Suprapubic skin (tissue), 4 donors: Measurements from ENCODE around the gene LDAH. TPM values are rescaled to one million over a fixed set of nuclear protein-coding genes. Genes with fewer than 3 reads are reported as not detected.

Source experiments
- DNase-seq, 2 donors: peaks; one replicate each; pipeline ENCODE4 v3.0.0-alpha.2; 2019; ENCODE audit warnings: low spot score in 2 of 2
- H3K27ac ChIP-seq: fragments of 200-600 bp; sonication (generic); one replicate; pipeline ENCODE4 v1.5.1; 2019
- H3K27me3 ChIP-seq: fragments of 200-600 bp; sonication (generic); one replicate; pipeline ENCODE4 v1.5.1; 2019
- H3K36me3 ChIP-seq: fragments of 200-600 bp; sonication (generic); one replicate; pipeline ENCODE4 v1.5.1; 2019
- H3K4me1 ChIP-seq: fragments of 200-600 bp; sonication (generic); one replicate; pipeline ENCODE4 v1.5.1; 2019
- H3K4me3 ChIP-seq: fragments of 200-600 bp; sonication (generic); one replicate; pipeline ENCODE4 v1.5.1; 2019; ENCODE audit warnings: mild to moderate bottlenecking
- H3K9me3 ChIP-seq: fragments of 200-600 bp; sonication (generic); one replicate; pipeline ENCODE4 v1.5.1; 2019
- CTCF ChIP-seq, 2 donors: fragments of 200-600 bp in 1 of 2; fragments of 450-650 bp in 1 of 2; sonication (generic) in 1 of 2; IDR thresholded peaks; one replicate each; pipeline ENCODE4 v1.5.1; 2016 to 2019; ENCODE audit warnings: antibody characterized with exemption in 2 of 2, mild to moderate bottlenecking in 1 of 2, moderate library complexity in 1 of 2
- EP300 ChIP-seq: sonication (generic); formaldehyde crosslinking; IDR thresholded peaks from one replicate; pipeline ENCODE4 v1.6.1; 2017; ENCODE audit warnings: antibody characterized with exemption
- POLR2A ChIP-seq, 2 donors: fragments of 450-650 bp; IDR thresholded peaks; one replicate each; pipeline ENCODE4 v1.6.1; 2017; ENCODE audit warnings: antibody characterized with exemption in 2 of 2, mild to moderate bottlenecking in 2 of 2, moderate library complexity in 2 of 2
- POLR2AphosphoS5 ChIP-seq, 3 donors: sonication (generic); formaldehyde crosslinking; IDR thresholded peaks; one replicate each; pipeline ENCODE4 v1.6.1; 2017; ENCODE audit warnings: antibody characterized with exemption in 3 of 3
- WGBS: methylation state at CpG from one replicate; pipeline ENCODE4 v1.1.5; 2018; 5-methylcytosine and 5-hydroxymethylcytosine counted together
- total RNA-seq, 4 donors: library from RNA; depleted of rRNA; stranded (reverse); fragments of >200 nt; gene quantifications; one replicate each; pipeline ENCODE4 v1.1.0, GENCODE V29; 2016

Gene LDAH
- total RNA-seq, 4 donors from 2014 or later: 9.0 to 15.5 (median 10.4) TPM

DNA sequence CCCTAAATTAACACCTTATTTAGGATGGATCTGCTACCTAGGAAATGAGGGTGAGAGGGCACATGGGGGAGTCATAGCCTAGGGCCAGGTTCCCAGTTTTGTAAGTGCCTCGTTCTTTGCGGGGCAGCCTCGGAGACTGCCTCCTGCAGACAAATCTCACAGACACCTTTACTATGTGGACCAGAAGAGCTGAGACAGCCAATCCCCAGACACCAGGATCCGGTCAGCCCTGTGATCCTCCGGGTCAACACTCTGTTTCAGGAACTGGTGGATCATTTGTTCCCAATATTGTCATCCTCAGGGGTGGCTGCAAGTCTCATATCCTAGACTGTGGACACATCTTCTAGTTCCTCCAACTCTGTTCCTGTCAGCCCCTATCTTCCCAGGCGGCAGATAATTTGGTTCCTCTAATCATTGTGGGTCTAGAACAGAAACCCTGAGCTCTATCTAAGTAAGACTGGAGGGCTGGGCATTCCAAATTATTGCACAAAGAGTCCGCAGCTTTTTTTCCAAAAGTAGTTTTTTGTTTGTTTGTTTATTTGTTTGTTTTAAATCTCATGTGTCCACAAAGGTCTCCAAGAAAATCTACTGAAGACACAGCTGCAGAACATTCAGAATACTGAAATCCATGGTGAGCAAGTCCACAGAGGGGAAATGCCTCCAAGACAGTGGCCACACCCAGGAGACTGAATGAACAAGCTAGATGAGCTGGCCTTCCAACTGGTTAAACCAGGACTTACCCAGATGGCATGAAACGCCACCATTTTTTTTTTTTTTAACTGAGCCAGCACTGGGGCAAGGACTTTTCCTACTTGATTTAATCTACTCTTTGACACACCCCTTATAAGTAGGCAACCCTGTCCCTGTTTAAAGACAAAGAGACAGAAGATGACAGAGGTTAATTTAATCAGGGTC, 162.1 kb downstream of the LDAH start:
- TF ChIP-seq EP300 (no peak), POLR2AphosphoS5 (IDR thresholded peaks at IDR 0.05) (no peak), CTCF (IDR thresholded peaks at IDR 0.05) (no peak), POLR2A (IDR thresholded peaks at IDR 0.05) (no peak)
- Histone ChIP-seq H3K27ac (no peak overlapping the region), H3K4me1 (peaks cover 31% of the 10 kb centered on the region), H3K4me3 (no peak overlapping the region), H3K36me3 (no peaks in the 10 kb centered on the region), H3K9me3 (no peaks in the 10 kb centered on the region), H3K27me3 (peaks cover 46% of the 10 kb centered on the region)
- peak in 1 of 2 donors; percentile 40 for DNase-seq
- WGBS: 59% methylated on average over 8 of the region's 8 CpGs

DNA sequence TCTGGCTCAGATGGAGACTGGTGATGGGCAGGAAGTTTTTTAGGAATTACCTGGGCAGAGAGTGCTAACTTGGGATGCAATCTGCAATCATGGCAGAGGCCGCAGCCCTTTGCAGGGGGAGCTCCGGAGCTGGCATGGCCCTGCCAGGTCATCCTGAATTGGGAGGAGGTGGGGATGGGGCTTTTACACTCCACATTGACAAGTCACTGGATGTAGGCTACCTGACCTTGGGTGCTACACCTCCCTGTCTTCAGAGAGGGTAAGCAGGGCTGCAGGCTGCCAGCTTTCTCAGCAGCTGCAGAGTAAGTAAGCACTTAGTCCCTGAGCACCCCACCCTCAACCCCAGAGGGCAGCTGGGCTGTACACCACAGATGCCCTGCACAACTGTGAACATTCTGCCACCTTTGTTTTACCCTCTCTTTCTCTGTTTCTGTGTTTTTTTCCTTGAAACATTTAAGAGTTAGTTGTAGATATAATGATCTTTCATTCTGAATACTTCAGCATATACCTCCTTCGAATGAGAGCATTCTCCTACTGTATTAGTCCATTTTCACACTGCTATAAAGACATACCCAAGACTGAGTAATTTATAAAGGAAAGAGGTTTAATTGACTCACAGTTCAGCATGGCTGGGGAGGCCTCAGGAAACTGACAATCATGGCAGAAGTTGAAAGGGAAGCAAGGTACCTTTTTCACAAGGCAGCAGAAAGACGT, 165.2 kb downstream of the LDAH start:
- 86% methylated on average over 2 of the region's 4 CpGs for WGBS
- Histone ChIP-seq H3K4me1 (peaks cover 21% of the 10 kb centered on the region), H3K4me3 (no peak overlapping the region), H3K36me3 (no peaks in the 10 kb centered on the region), H3K27me3 (peaks cover 20% of the 10 kb centered on the region), H3K9me3 (no peaks in the 10 kb centered on the region), H3K27ac (no peak overlapping the region)
- peak in 1 of 2 donors; percentile 33 for DNase-seq
- TF ChIP-seq EP300 (no peak), POLR2A (IDR thresholded peaks at IDR 0.05) (no peak), POLR2AphosphoS5 (IDR thresholded peaks at IDR 0.05) (no peak), CTCF (IDR thresholded peaks at IDR 0.05) (no peak)

DNA sequence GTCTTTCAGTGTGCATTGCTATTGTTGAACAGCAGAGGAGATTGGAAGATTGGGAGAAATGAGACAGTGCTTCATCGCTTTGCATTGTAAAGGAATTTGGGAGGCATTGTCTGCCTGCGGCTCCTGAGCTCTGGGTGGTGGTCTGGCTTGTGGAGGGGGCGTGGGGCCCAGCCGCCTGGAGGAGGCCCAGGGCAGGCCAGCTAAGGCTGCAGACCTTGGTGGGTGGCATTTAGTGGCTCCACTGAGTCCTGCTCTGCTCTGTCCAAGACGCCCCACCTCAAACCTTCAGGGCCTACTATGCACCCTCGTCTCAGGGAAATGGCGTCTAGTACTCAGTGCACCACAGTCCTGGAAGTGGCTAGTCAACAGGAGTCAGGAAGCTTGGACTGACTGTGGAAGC, 166.3 kb downstream of the LDAH start:
- WGBS: 80% methylated on average over 6 of the region's 7 CpGs
- peaks cover 19% of the 10 kb centered on the region for H3K4me1 ChIP-seq
- H3K36me3 ChIP-seq: no peaks in the 10 kb centered on the region
- DNase-seq: peak in 1 of 2 donors; percentile 43
- no peak for TF ChIP-seq POLR2A (IDR thresholded peaks at IDR 0.05)
- TF ChIP-seq CTCF (IDR thresholded peaks at IDR 0.05): no peak
- TF ChIP-seq POLR2AphosphoS5 (IDR thresholded peaks at IDR 0.05): no peak
- TF ChIP-seq EP300: no peak
- H3K9me3 ChIP-seq: no peaks in the 10 kb centered on the region
- H3K27me3 ChIP-seq: peaks cover 9% of the 10 kb centered on the region
- H3K4me3 ChIP-seq: no peak overlapping the region
- no peak overlapping the region for H3K27ac ChIP-seq

DNA sequence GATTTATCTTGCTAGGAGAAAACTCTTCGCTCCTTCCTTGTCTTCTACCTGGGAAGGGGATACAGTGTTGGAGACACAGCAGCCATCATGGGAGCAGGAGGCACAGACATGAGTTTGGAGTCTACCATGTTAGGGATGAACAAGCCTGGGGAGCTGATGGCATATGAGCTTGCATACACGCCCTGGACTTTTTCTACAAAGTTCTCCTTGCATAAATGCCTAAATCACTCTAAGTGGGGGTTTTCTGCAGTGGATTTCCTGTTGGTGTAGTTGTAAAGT, 168.4 kb downstream of the LDAH start:
- TF ChIP-seq CTCF (IDR thresholded peaks at IDR 0.05) (no peak), POLR2AphosphoS5 (IDR thresholded peaks at IDR 0.05) (no peak), EP300 (no peak), POLR2A (IDR thresholded peaks at IDR 0.05) (no peak)
- Histone ChIP-seq H3K4me3 (no peak overlapping the region), H3K27ac (no peak overlapping the region), H3K36me3 (no peaks in the 10 kb centered on the region), H3K27me3 (no peaks in the 10 kb centered on the region), H3K4me1 (peaks cover 18% of the 10 kb centered on the region), H3K9me3 (no peaks in the 10 kb centered on the region)
- DNase-seq: no peak
- 89% methylated on average over 2 of the region's 2 CpGs for WGBS
